ENCODE results near the gene MT1X. TPM values are rescaled to one million over a fixed set of nuclear protein-coding genes. Genes with fewer than 3 reads are reported as not detected.

The MT1X gene
- polyA plus RNA-seq, 4 donors, result 93.7 to 776 (median 195) TPM

GRCh38 chr16:56688762-56689161 is 6.5 kb downstream of the MT1X start:
- 58 to 65% (median 62%) methylated on average over 1 of the region's 1 CpG for WGBS, 3 donors
- Histone ChIP-seq H3K36me3 (ENCODE audit: control insufficient read depth in 3 of 3, insufficient read depth in 2 of 3, low read depth in 1 of 3, low read length in 3 of 3) (peaks cover 0 to 6% (median 0%) of the 10 kb centered on the region in 3 donors), H3K9me3 (ENCODE audit: control insufficient read depth in 2 of 2, insufficient read depth in 1 of 2, low read depth in 1 of 2, low read length in 1 of 2) (peaks cover 0 to 12% of the 10 kb centered on the region in 2 donors), H3K27me3 (ENCODE audit: control insufficient read depth in 3 of 3, insufficient read depth in 3 of 3, low read length in 3 of 3) (no peaks in the 10 kb centered on the region), H3K4me1 (ENCODE audit: control insufficient read depth in 3 of 3, insufficient read depth in 2 of 3, low read depth in 1 of 3, low read length in 2 of 3) (peaks cover 0 to 10% (median 0%) of the 10 kb centered on the region in 3 donors), H3K4me3 (ENCODE audit: low read depth in 1 of 3, low read length in 3 of 3) (no peak overlapping the region), H3K27ac (ENCODE audit: low read depth in 1 of 3, low read length in 2 of 3) (no peak overlapping the region)
- DNase-seq (no peak), FAIRE-seq (no peak)

DNA sequence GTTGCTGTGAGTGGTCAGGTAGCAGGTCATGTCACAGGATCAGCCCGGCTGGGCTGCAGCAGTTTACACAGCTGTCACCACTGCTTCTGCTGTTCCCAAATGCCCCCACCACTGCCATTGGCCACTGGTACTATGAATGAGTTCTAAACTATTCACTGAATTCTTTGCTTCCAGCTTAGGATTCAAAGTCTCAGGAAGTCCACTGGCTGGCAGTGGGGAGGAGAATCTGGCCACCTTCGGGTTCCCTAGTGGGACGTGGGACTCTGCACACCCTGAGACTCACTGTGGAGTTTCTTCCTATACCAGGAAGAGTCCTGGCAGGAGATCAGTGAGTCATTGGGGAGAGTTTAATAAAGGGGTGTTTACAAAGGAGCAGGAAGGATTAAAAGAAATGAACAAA is 6.9 kb downstream of the MT1X start:
- Histone ChIP-seq H3K27ac (ENCODE audit: low read depth in 1 of 3, low read length in 2 of 3) (no peak overlapping the region), H3K4me3 (ENCODE audit: low read depth in 1 of 3, low read length in 3 of 3) (no peak overlapping the region), H3K4me1 (ENCODE audit: control insufficient read depth in 3 of 3, insufficient read depth in 2 of 3, low read depth in 1 of 3, low read length in 2 of 3) (peaks cover 0 to 10% (median 0%) of the 10 kb centered on the region in 3 donors), H3K27me3 (ENCODE audit: control insufficient read depth in 3 of 3, insufficient read depth in 3 of 3, low read length in 3 of 3) (no peaks in the 10 kb centered on the region), H3K36me3 (ENCODE audit: control insufficient read depth in 3 of 3, insufficient read depth in 2 of 3, low read depth in 1 of 3, low read length in 3 of 3) (peaks cover 0 to 5% (median 0%) of the 10 kb centered on the region in 3 donors), H3K9me3 (ENCODE audit: control insufficient read depth in 2 of 2, insufficient read depth in 1 of 2, low read depth in 1 of 2, low read length in 1 of 2) (peaks cover 0 to 12% of the 10 kb centered on the region in 2 donors)
- 23 to 59% (median 32%) methylated on average over 3 of the region's 3 CpGs for WGBS, 3 donors
- DNase-seq (peak in 1 of 2 donors; percentile 44), FAIRE-seq (no peak)

- Histone ChIP-seq H3K4me3 (ENCODE audit: low read depth in 1 of 3, low read length in 3 of 3) (no peak overlapping the region), H3K27me3 (ENCODE audit: control insufficient read depth in 3 of 3, insufficient read depth in 3 of 3, low read length in 3 of 3) (no peaks in the 10 kb centered on the region), H3K4me1 (ENCODE audit: control insufficient read depth in 3 of 3, insufficient read depth in 2 of 3, low read depth in 1 of 3, low read length in 2 of 3) (peaks cover 0 to 10% (median 0%) of the 10 kb centered on the region in 3 donors), H3K27ac (ENCODE audit: low read depth in 1 of 3, low read length in 2 of 3) (no peak overlapping the region), H3K36me3 (ENCODE audit: control insufficient read depth in 3 of 3, insufficient read depth in 2 of 3, low read depth in 1 of 3, low read length in 3 of 3) (peaks cover 0 to 3% (median 0%) of the 10 kb centered on the region in 3 donors), H3K9me3 (ENCODE audit: control insufficient read depth in 2 of 2, insufficient read depth in 1 of 2, low read depth in 1 of 2, low read length in 1 of 2) (peaks cover 0 to 12% of the 10 kb centered on the region in 2 donors)
- DNase-seq (no peak), FAIRE-seq (no peak)
- WGBS, 3 donors, result 68 to 92% (median 85%) methylated on average over 4 of the region's 4 CpGs
These were observed 8.3 kb downstream of the MT1X start for GRCh38 chr16:56690420-56691122.

GRCh38 chr16:56691885-56692284 is 9.6 kb downstream of the MT1X start:
- no peaks in the 10 kb centered on the region for H3K27me3 ChIP-seq (ENCODE audit: control insufficient read depth in 3 of 3, insufficient read depth in 3 of 3, low read length in 3 of 3)
- FAIRE-seq (no peak), DNase-seq (peak; percentile 90 to 94)
- peaks cover 0 to 10% (median 0%) of the 10 kb centered on the region in 3 donors for H3K4me1 ChIP-seq (ENCODE audit: control insufficient read depth in 3 of 3, insufficient read depth in 2 of 3, low read depth in 1 of 3, low read length in 2 of 3)
- no peak overlapping the region for H3K4me3 ChIP-seq (ENCODE audit: low read depth in 1 of 3, low read length in 3 of 3)
- H3K27ac ChIP-seq (ENCODE audit: low read depth in 1 of 3, low read length in 2 of 3), result peak overlapping the region in 1 of 3 donors; percentile 17
- no peaks in the 10 kb centered on the region for H3K36me3 ChIP-seq (ENCODE audit: control insufficient read depth in 3 of 3, insufficient read depth in 2 of 3, low read depth in 1 of 3, low read length in 3 of 3)
- 15 to 52% (median 26%) methylated on average over 4 of the region's 4 CpGs for WGBS, 3 donors
- peaks cover 0 to 11% of the 10 kb centered on the region in 2 donors for H3K9me3 ChIP-seq (ENCODE audit: control insufficient read depth in 2 of 2, insufficient read depth in 1 of 2, low read depth in 1 of 2, low read length in 1 of 2)

DNA sequence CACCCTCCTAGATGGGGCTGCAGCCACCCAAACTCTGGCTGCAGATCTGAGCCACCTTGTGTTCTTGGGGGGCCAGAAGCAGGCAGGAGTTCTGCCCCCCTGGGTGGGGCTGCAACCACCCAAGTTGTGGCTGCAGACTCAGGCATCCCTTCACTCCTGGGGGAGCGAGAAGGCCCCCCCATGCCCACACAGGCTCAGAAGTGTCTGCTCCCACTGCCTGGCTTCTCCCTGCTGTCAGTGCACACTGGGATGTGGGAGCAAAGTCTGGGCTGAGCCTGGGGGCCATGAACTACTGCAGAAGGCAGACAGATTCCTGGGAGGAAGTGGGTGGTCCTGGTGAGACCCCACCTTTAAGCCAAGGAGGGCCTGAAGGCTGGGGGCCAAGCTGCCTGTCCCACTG is 13.0 kb downstream of the MT1X start:
- Histone ChIP-seq H3K4me3 (ENCODE audit: low read depth in 1 of 3, low read length in 3 of 3) (no peak overlapping the region), H3K36me3 (ENCODE audit: control insufficient read depth in 3 of 3, insufficient read depth in 2 of 3, low read depth in 1 of 3, low read length in 3 of 3) (no peaks in the 10 kb centered on the region), H3K27me3 (ENCODE audit: control insufficient read depth in 3 of 3, insufficient read depth in 3 of 3, low read length in 3 of 3) (no peaks in the 10 kb centered on the region), H3K27ac (ENCODE audit: low read depth in 1 of 3, low read length in 2 of 3) (no peak overlapping the region), H3K4me1 (ENCODE audit: control insufficient read depth in 3 of 3, insufficient read depth in 2 of 3, low read depth in 1 of 3, low read length in 2 of 3) (peaks cover 0 to 10% (median 0%) of the 10 kb centered on the region in 3 donors), H3K9me3 (ENCODE audit: control insufficient read depth in 2 of 2, insufficient read depth in 1 of 2, low read depth in 1 of 2, low read length in 1 of 2) (peaks cover 0 to 20% of the 10 kb centered on the region in 2 donors)
- 63 to 94% (median 76%) methylated on average over 1 of the region's 1 CpG for WGBS, 3 donors
- no peak for FAIRE-seq
- DNase-seq, result no peak

DNA sequence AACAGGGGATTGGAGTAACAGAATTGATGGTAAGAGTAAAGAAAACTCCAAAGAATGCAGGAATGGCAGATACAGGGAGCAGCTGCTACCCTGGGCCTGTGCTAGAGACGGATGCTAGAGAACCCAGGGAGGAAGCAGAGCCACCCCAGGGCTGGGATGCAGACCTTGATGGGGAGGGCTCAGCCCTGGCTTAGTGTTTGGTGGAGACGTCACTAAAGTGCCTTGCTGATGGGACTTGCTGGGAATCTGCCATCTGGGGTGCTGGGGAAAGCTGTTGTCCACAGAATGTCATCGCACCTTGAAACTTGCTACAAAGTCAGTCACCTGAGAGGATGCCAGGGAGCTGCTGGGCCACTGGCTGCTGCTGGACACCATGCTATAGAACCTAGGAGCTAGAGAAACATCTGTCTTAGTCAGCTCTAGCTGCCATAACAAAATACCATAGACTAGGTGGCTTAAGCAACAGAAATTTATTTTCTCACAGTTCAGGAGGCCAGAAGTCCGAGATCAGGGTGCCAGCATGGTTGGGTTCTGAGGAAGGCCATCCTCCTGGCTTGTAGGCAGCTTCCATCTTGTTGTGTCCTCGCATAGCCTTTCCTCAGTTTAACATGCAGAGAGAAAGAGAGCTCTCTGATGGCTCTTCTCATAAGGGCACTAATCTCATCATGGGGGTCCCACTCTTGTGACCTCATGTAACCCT is 15.3 kb downstream of the MT1X start:
- Histone ChIP-seq H3K27me3 (ENCODE audit: control insufficient read depth in 3 of 3, insufficient read depth in 3 of 3, low read length in 3 of 3) (no peaks in the 10 kb centered on the region), H3K36me3 (ENCODE audit: control insufficient read depth in 3 of 3, insufficient read depth in 2 of 3, low read depth in 1 of 3, low read length in 3 of 3) (no peaks in the 10 kb centered on the region), H3K27ac (ENCODE audit: low read depth in 1 of 3, low read length in 2 of 3) (no peak overlapping the region), H3K4me3 (ENCODE audit: low read depth in 1 of 3, low read length in 3 of 3) (no peak overlapping the region), H3K9me3 (ENCODE audit: control insufficient read depth in 2 of 2, insufficient read depth in 1 of 2, low read depth in 1 of 2, low read length in 1 of 2) (peaks cover 0 to 20% of the 10 kb centered on the region in 2 donors), H3K4me1 (ENCODE audit: control insufficient read depth in 3 of 3, insufficient read depth in 2 of 3, low read depth in 1 of 3, low read length in 2 of 3) (no peaks in the 10 kb centered on the region)
- WGBS, 3 donors, result 90 to 91% (median 91%) methylated on average over 5 of the region's 5 CpGs
- FAIRE-seq (no peak), DNase-seq (no peak)

DNA sequence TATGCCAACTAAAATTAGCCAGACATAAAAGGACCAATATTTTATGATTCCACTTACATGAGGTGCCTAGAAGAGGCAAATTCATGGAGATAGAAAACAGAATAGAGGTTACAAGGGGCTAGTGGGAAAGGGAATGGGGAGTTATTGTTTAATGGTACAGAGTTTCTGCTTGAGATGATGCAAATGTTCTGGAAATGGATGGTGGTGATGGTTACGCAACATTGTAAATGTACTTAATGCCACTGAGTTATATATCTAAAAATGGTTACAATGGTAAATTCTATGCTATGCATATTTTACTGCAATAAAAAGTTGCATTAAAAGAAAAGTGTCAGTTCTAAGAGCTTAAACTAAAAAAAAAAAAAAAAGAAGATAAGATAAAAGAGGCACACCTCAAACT is 17.9 kb downstream of the MT1X start:
- Histone ChIP-seq H3K27me3 (ENCODE audit: control insufficient read depth in 3 of 3, insufficient read depth in 3 of 3, low read length in 3 of 3) (no peaks in the 10 kb centered on the region), H3K4me1 (ENCODE audit: control insufficient read depth in 3 of 3, insufficient read depth in 2 of 3, low read depth in 1 of 3, low read length in 2 of 3) (no peaks in the 10 kb centered on the region), H3K27ac (ENCODE audit: low read depth in 1 of 3, low read length in 2 of 3) (no peak overlapping the region), H3K4me3 (ENCODE audit: low read depth in 1 of 3, low read length in 3 of 3) (no peak overlapping the region), H3K36me3 (ENCODE audit: control insufficient read depth in 3 of 3, insufficient read depth in 2 of 3, low read depth in 1 of 3, low read length in 3 of 3) (no peaks in the 10 kb centered on the region), H3K9me3 (ENCODE audit: control insufficient read depth in 2 of 2, insufficient read depth in 1 of 2, low read depth in 1 of 2, low read length in 1 of 2) (peaks cover 0 to 20% of the 10 kb centered on the region in 2 donors)
- DNase-seq (no peak), FAIRE-seq (no peak)
- WGBS, 3 donors, result 12 to 98% (median 50%) methylated on average over 1 of the region's 1 CpG

- Histone ChIP-seq H3K9me3 (ENCODE audit: control insufficient read depth in 2 of 2, insufficient read depth in 1 of 2, low read depth in 1 of 2, low read length in 1 of 2) (peaks cover 0 to 20% of the 10 kb centered on the region in 2 donors), H3K4me3 (ENCODE audit: low read depth in 1 of 3, low read length in 3 of 3) (no peak overlapping the region), H3K27me3 (ENCODE audit: control insufficient read depth in 3 of 3, insufficient read depth in 3 of 3, low read length in 3 of 3) (no peaks in the 10 kb centered on the region), H3K4me1 (ENCODE audit: control insufficient read depth in 3 of 3, insufficient read depth in 2 of 3, low read depth in 1 of 3, low read length in 2 of 3) (no peaks in the 10 kb centered on the region), H3K27ac (ENCODE audit: low read depth in 1 of 3, low read length in 2 of 3) (no peak overlapping the region), H3K36me3 (ENCODE audit: control insufficient read depth in 3 of 3, insufficient read depth in 2 of 3, low read depth in 1 of 3, low read length in 3 of 3) (no peaks in the 10 kb centered on the region)
- DNase-seq (no peak), FAIRE-seq (no peak)
- 92 to 100% (median 94%) methylated on average over 1 of the region's 1 CpG for WGBS, 3 donors
These were observed 18.4 kb downstream of the MT1X start for GRCh38 chr16:56700631-56701030.

All from small intestine (tissue), 7 donors.